HG03060 (cell line): ENCODE results near the gene STAC3.
A peak's percentile ranks its signal among the peaks of the same experiment; 100 is the strongest.

Experiments used
- ATAC-seq: cut with Tn5 transposase; IDR thresholded peaks from one replicate; pipeline ENCODE4 v1.9.1; 2021; ENCODE audit warnings: low read depth, moderate number of reproducible peaks; ENCODE audit not compliant: unreplicated experiment

STAC3 gene

DNA sequence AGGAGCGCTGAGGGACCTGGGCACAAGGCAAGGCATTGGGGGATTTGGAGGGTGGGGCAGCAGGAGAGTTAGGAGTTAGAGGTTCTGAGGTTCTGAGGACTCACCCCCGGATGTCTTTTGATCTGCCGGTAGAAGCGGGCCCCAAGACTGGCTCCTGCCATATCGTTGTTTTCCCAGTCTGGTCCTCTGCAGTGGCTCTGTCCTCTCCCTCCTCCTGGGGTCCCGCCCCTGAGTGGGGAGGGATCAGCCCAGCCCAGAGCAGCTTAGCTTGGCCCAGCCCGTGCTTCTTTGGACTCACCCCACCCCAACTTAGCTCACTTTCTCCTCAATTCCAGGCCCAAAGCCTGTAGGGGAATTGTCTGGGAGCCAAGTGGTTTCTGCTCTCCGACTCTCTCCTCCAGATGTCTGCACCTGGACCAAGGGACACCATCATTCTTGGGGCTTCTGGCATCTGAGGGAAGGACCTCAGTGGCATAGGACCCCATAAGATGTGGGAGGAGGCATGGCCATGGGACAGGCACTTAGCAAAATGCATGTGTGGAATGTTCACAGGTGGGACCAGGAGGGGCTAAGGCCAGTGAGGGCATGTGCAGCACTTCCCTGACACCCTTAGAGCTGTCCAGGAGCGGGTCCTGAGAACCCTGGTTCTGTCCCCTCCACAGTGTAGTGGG, 13.9 kb downstream of the STAC3 start:
- no peak for ATAC-seq

DNA sequence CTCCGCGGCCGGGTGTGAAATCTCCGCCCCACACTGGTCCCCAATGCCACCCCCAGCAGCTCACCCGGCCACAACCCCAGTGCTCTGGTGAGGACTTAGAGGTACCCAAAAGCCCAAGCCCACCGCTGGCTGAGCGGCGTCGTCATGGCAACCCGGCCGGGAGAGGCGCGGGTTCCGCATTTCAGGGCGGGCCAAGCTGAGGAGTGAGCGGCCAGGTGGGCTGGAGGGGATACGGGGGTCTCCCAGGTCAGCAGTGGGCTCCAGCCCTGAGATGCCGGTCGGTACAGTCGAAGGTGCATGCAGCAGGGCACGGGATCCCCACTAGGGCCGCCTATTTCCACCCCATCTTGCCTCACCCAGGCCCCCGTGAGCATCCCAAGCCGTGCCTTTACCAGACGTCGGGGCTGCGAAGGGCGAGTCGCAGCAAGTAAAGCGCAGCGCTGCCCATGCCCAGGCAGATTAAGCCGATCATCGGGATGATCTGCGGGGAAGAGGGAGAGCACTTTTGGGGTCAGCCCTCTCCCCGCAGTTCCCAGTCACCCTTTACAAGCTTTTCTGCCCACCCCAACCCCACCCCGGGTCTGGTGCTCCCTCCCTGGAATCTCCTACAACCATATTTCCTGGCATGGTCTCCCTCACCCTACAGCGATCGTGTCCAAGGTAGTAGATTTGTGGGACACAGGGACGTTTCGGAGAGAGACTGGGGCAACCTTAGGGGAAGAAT, 14.6 kb downstream of the STAC3 start:
- no peak for ATAC-seq

DNA sequence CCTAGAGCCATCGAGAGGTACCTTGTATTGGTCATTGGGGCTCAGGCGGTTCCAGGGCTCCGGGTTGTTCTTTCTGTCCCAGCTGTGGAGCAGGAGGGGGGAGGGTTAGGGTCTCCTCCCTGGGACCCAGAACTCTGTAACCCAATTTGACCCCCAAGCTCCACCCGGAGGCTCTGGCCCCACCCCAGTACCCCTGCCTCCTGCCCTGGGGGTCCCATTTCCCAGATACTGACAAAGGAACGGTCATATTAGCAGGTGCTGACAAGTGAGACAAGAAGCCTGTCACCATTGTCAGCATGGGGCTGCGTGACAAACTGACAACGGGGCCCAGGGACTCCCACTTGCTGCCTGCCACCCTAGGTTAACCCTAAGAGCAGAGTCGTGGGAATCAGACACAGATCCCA, 15.3 kb downstream of the STAC3 start:
- no peak for ATAC-seq

DNA sequence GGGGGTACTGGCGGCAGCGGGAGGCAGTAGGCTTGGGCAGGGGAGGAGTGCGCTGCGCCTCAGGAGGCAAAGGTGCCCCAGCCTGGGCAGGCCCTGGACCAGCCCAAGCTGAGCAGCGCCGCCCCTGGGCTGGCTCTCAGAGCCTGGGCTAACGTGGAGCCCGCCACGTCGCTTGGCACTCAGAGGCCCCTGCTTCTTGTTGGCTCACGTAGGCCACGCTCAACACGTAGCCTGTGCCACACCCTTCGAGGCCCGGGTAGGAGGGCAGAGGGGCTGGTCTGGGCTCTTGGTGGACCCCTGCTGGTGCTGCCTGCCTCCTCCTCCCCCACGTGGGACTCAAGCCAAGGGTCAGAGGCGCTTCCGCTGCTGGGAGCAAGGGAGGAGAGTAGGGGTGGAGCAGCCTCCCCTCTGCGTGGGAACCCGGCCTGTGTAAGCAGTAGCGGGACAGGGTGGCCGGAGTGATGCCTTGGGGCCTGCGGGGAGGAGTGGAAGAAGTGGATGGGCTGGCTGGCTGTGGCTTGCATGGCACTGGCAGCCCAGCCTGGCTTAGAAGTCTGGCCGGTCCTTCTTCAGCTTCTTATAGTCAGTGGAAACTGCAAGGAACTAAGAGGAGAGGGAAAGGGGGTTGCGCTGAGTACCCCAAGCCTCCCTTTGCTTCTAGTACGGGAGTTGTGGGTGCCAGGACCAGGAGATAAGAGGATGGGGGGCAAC, 15.8 kb downstream of the STAC3 start:
- ATAC-seq: no peak

DNA sequence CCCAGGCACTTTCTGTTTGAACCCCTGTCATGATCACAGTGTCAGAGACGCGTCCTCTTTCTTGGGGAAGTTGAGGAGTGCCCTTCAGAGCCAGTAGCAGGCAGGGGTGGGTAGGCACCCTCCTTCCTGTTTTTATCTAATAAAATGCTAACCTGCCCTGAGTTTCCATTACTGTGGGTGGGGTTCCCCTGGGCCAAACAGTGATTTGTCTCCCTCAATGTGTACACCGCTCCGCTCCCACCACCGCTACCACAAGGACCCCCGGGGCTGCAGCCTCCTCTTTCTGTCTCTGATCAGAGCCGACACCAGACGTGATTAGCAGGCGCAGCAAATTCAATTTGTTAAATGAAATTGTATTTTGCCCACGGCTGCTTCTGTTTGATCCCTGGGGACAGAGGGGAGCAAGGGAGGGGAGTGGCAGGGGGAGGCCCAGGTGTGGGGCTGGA, 16.4 kb downstream of the STAC3 start:
- no peak for ATAC-seq

DNA sequence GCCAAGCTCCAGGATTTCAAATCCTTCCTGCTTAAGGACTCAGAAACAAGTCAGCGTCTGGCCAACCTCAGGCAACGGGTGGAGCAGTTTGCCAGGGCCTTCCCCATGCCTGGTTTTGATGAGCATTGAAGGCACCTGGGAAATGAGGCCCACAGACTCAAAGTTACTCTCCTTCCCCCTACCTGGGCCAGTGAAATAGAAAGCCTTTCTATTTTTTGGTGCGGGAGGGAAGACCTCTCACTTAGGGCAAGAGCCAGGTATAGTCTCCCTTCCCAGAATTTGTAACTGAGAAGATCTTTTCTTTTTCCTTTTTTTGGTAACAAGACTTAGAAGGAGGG, 16.8 kb downstream of the STAC3 start:
- no peak for ATAC-seq

DNA sequence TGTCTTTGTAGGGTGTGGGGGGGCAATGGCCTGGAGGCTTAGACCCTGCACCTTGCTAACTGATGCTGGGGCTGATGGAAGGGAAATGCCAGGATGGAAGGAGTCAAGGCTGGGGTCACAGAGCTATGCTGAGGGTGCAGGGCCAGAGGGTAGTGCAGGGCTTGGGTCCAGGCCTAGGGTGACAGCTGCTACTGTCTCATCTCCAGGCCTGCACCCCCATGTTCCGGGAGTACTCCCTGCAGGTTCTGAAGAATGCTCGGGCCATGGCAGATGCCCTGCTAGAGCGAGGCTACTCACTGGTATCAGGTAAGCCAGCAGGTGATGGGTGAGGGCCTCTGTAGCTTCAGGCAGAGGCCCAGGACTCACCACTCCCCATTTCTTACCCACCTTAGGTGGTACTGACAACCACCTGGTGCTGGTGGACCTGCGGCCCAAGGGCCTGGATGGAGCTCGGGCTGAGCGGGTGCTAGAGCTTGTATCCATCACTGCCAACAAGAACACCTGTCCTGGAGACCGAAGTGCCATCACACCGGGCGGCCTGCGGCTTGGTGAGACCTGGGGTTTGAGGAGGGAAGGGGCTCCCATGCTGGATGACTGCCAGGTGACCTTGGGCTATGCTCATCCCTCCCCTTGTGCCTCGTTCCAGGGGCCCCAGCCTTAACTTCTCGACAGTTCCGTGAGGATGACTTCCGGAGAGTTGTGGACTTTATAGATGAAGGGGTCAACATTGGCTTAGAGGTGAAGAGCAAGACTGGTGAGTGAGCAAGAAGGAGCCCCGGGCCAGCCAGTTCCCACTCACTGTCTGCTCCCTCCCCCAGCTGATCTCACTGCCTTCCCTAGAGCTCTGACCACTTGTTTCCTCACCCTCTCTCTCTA, 17.4 kb downstream of the STAC3 start:
- ATAC-seq: no peak

DNA sequence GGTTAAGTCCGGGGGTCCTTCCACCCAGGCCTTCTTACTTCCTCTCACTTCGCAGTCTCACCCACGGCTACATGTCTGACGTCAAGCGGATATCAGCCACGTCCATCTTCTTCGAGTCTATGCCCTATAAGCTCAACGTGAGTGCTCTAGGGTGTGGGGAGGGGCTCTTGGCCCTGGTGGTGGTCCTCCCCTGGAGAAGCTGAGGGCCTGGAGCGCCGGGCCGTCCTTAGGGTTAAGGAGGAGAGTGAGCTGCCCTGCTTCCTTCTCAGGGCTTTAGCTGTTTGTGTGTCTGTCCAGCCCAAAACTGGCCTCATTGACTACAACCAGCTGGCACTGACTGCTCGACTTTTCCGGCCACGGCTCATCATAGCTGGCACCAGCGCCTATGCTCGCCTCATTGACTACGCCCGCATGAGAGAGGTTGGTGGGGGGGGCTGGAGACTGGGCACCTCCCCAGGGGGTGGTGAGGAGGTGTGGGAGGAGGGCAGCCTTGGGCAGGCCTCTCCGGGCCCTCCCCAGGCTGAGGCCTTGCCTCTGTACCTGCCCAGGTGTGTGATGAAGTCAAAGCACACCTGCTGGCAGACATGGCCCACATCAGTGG, 18.7 kb downstream of the STAC3 start:
- no peak for ATAC-seq

DNA sequence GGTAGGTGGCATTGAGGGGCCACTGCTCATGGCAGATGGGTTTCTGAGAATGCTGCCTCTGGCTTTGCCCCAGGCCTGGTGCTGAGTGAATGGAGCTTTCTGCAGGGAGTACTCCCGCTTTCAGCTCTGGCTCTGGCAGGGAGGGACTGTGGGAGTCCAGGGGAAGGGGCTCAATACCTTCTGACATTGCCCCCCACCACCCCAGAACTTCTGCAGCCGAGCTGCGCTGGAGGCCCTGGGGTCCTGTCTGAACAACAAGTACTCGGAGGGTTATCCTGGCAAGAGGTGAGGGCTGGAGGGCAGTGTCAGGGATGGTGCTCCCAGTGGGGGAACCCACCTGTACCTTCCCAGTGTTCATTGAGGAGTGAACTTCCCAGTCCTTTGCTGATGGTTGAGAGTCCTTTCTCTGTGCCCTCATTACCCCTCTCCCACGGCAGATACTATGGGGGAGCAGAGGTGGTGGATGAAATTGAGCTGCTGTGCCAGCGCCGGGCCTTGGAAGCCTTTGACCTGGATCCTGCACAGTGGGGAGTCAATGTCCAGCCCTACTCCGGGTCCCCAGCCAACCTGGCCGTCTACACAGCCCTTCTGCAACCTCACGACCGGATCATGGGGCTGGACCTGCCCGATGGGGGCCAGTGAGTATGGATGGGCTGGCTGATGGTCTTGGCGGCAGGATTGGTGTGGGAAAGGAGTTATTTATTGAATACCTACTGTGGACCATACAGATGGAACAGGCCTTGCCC, 19.5 kb downstream of the STAC3 start:
- no peak for ATAC-seq

DNA sequence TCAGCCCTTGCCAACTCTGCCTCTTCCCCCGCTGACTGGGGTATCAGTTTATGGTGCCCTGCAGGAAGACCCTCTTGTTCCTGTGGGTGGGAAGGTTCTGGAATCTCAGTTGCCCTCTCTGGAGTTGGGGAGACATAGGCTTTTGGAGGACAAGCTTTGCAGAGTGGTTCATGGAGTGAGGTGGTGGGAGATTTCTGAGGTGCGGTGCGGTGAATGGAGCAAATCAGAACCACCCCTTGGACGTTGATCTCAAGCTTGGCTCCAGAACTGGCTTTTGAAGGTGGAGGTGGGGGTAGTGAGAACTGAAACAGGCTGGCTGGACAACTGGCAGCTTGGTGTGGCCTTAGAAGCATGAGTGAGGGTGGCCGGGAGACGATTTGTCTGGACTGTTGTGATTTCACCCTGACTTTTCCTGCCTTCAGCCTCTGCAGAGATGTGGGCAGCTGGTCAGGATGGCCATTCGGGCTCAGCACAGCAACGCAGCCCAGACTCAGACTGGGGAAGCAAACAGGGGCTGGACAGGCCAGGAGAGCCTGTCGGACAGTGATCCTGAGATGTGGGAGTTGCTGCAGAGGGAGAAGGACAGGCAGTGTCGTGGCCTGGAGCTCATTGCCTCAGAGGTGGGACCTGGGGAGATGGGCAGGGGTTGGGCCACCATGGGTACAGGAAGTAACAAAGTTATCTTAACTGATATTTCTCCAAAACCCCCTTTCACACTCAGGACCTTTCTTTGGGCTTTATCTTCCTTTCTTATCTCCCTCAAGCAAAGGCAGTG, 20.4 kb downstream of the STAC3 start:
- ATAC-seq: no peak

DNA sequence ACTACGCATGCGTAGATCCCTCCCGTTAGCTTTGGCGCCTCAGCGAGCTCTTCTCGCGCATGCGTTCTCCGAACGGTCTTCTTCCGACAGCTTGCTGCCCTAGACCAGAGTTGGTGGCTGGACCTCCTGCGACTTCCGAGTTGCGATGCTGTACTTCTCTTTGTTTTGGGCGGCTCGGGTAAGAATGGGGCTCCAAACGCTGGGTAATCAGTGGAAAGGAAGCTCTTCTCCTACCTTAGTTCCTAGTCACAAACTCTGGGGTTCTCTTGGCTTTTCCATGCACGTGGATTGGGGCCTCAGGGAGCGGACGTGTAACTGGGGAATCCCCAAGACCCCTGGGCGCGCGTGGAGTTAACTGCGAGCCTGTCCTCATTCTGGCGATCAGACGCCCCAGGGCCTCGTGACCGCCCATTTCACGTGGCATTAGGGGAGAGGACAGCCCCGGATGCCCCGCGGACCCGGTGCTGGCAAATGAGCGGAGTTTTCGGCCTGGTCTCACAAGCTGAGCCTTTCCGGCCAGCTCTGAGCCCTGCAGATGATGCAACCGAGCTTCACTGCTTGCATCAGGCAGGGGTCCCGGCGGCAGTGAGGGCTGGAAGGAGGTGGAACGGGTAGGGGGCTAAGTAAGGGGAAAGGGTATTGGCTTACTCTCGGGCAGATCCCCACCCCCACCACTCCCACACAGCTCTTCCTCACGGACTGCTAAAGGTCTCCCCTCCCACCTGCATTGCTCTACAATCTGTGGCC, 21.2 kb downstream of the STAC3 start, which contains the start of gene SHMT2:
Gene SHMT2, plus strand, starts transcription at position 78 of the 747 bp plus-strand sequence. Its CDS starts 68 bp downstream, at position 146.
- ATAC-seq: peak; percentile 53

DNA sequence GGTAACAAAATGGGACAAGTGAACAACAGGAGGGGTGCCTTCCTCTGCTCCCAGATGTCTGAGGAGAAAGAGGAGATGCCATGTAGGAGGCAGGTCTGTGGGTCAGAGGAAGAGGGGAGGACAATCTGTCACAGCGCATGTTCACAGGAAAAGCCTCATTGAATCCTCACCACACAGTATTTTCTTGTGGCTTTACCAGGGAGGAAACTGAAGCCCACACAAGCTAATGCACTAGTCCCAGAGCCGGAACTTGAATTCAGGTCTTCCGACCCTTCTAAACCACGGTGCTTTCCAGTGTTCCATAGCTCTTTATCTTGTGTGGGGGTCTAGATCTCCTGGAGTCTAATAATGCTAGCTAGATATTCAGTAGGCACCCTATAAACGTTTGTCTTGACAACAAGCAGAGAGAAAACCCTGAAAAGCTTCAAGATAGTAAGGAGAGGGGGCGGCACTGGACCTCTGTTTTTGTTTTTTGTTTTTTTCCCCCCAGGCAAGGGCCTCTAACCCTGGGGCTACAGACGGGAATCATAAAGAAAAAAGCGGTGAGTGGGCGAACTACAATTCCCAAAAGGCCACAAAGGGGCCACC, 21.8 kb downstream of the STAC3 start:
- no peak for ATAC-seq

DNA sequence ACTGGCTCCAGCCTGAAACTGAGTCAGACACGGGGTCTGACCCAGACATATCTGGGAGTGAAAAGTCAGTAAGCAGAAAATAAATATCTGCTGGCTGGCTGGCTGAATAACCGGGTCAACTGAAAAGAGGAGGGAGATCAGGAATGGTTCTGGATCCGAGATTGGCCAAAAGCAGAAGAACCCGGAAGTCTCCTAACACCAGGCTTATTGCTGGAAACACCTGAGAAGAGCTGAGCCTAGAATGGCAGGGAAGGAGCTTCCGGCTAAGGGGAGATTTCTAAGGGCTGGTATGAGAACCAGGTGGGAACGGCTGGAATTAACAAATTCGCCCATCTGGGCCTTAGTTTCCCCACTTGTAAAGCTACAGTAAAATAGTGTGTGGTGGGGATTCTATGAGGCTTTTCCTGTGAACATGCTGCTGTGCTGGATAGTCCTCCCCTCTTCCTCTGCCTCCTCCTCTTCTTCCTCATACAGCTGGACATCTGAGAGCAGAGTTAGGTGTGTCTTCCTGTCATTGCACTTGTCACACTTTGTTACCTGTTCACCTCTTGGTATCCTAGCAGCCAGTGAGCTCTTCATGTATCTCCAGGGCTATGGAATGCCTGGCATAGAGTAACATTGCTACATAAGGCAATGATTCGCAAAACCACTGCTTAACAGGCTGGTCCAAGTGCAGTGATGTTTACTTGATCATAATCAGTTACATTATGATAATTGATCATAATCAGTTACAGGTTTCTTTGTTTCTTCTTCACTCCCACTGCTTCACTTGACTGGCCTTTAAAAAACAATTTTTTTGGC, 23.5 kb downstream of the STAC3 start:
- ATAC-seq: no peak

DNA sequence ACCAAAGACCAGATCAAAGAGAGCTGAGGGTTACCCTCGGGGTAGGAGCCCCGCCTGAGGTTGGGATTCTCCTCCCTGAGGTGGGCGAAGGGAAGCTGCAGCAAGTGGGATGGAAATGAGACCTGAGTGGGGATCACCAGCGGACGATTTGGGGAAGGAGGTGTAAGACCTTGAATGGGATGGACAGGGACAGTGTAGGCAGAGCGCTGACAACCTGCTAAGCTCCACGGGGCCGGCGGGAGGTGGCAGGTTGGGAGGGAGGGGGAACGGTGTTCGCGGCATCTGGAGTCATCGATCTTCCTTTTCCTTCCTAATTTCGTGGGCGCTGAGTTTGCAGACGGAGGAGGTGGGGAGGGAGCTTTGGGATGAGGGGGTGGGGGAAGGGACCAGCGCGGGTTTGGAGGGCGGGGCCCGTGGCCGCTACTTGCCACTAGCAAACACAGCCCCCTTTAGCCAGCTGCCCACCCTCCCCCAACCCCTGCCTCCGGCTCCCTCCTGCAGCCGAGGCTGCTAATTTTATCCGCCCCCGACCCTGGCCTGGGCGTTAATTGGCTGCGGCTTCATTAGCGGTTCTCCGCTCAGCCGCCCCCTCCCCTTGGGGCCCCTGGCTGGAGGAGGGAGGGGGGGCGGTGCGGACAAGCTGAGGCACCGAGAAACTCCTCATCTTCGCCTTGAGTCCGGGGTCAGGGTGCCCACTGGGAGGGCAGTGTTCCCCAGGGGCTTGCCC, 24.2 kb downstream of the STAC3 start:
- ATAC-seq: no peak

DNA sequence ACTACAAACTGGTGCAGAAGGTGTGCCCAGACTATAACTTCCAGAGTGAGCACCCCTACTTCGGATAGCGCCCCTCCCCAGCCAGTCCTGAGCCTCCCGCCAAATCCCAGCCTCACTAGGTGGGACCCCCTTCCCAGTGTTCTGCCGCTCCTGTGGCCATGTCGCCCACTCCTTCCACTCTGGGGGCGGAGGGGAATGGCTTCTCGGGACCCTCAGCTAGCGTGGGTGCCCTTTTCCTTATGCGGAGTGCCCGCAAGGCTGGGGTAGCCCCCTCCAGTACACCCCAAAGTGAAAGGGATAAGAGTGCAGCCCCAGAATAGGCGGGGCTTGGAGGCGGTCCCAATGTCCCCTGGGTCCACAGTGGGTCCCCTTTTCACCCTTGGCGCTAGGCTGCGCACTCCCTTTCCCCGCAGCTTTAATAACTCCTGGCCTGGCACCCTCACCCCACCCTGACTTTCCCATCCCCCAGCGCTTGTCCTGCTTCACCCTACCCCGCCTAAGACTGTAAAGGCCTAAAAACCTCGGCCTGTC, 25.2 kb downstream of the STAC3 start:
- no peak for ATAC-seq
